HG02571 (cell line): ENCODE data around the gene ST6GALNAC3.
"Not testable (repeated sequence)": the region's sequence is repeated elsewhere in the genome, so short reads cannot be mapped to it uniquely, and the experiment has no call there.

ENCODE experiments used
- ATAC-seq: cut with Tn5 transposase; IDR thresholded peaks from one replicate; pipeline ENCODE4 v1.9.1; 2021; ENCODE audit warnings: mild to moderate bottlenecking, moderate library complexity; ENCODE audit not compliant: unreplicated experiment

The ST6GALNAC3 gene

DNA sequence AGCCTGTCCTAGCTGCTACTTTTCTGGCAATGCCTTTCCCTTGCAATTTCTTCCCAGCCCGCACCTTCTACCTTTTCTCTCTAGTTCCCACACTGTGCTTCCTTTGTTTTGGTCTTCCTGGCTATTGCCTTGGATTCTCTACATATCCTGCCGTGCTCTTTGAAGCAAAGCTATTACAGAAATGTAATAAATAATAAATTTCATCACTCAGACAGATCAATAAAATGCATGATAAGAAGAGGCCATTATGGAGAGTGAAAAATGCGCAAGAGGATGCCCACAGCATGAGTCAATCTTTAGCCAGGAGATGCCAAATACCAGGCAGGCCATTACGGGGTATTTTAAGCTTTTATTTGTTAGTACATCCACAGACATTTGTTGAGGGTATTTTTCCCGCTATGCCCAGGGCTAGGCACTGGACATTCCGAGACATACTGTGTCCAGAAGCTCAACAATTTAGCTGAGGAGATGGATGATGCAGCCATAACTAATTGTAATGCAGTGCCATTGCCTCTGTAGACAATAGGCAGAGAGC lies 163.6 kb downstream of the ST6GALNAC3 start:
- ATAC-seq = no peak

DNA sequence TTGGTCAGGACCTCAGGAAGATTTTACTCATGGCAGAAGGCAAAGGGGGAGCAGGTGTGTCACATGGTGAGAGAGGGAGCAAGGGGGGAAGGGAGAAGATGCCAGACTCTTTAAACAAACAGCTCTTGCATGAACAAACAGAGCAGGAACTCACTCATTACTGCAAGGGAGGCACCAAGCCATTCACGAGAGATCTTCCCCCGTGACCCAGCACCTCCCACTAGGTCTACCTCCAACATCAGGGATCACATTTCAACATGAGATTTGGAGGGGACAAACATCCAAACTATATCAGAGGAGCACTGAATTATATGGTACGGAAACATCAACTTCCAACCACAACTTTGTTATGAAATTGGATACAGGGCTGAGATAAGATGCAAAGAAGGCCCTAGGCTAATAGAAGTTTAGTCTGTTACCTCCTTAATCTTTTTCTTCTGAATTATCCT lies 164.9 kb downstream of the ST6GALNAC3 start:
- ATAC-seq = no peak

DNA sequence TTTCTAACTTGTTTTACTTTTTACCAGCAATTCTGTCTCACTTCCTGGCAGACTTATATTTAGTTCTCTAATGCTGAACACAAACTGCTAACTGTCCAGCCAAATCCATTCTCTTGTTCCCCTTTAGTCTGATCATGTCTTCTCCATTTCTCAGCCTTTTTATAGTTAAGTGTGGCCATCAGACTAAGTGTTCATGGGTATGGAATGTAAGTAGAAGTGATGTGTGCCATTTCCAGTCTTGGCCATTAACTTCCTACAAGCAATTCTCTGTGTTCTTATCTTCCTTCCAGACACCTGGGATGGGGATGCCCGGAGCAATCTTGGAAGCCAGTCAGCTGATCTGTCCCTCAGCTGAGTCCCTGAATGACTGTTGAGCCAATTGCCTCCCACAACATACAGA lies 165.8 kb downstream of the ST6GALNAC3 start:
- no peak for ATAC-seq

DNA sequence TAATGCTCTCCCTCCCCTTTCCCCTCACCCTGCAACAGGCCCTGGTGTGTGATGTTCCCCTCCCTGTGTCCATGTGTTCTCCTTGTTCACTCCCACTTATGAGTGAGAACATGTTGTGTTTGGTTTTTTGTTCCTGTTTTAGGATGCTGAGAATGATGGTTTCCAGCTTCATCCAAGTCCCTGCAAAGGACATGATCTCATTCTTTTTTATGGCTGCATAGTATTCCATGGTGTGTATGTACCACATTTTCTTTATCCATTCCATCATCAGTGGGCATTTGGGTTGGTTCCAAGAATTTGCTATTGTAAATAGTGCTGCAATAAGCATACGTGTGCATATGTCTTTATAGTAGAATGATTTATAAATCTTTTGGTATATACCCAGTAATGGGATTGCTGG lies 168.0 kb downstream of the ST6GALNAC3 start:
- ATAC-seq = not testable (repeated sequence)

DNA sequence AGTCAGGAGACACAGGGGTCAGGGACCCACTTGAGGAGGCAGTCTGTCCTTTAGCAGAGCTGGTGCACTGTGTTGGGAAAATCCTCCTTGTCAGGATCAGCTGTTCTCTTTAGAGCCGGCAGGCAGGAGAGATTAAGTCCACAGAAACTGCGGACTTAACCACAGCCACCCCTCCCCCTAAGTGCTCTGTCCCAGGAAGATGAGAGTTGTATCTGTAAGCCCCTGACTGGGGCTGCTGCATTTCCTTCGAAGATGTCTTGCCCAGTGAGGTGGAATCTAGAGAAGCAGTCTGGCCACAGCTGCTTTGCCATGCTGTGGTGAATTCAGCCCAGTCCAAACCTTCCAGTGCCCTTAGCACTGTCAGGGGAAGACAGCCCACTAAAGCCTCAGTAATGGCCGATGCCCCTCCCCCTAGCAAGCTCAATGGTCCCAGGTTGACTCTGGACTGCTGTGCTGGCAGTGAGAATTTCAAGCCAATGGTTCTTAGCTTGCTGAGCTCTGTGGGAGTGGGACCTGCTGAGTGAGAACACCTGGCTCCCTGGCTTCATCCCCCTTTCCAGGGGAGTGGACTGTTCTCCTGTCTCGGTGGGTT lies 172.8 kb downstream of the ST6GALNAC3 start:
- ATAC-seq = no peak

DNA sequence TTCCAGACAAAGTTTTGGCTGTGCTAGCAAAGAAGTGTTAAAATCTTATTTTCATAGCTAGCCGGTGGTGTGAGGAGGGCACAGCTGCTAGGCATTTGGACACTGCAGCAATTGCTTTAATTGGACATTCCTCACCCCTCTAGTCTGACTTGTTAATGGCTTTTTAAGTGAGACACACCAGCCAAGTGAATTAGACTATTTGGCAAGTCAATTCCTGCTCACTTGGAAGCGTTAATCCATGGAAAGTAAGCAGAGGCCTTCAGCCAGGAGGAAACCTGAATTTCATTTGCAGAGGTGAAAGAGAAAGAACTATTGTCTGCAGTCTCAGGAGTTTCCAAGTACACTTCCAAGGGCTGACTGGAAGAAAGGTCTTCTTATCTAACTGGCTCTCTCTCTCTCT lies 175.7 kb downstream of the ST6GALNAC3 start:
- no peak for ATAC-seq

DNA sequence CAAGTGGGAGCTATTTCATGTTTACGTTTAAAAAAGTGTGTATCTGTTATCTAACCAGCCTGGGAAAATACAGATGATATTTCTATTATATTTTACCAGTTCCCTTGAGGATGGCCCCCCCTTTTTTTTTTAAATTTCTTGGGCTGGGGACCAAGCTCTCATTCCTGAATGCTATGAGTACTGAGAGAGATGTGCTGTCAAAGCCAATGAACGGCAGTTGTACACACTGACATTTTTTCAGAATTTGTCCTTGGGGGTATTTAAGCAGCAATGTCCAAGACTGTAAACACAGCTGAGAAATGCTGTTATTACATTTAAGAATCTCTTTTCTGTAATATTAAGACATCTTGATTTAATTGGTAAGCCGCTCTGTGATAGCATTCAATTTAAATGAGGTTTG lies 177.9 kb downstream of the ST6GALNAC3 start:
- no peak for ATAC-seq

DNA sequence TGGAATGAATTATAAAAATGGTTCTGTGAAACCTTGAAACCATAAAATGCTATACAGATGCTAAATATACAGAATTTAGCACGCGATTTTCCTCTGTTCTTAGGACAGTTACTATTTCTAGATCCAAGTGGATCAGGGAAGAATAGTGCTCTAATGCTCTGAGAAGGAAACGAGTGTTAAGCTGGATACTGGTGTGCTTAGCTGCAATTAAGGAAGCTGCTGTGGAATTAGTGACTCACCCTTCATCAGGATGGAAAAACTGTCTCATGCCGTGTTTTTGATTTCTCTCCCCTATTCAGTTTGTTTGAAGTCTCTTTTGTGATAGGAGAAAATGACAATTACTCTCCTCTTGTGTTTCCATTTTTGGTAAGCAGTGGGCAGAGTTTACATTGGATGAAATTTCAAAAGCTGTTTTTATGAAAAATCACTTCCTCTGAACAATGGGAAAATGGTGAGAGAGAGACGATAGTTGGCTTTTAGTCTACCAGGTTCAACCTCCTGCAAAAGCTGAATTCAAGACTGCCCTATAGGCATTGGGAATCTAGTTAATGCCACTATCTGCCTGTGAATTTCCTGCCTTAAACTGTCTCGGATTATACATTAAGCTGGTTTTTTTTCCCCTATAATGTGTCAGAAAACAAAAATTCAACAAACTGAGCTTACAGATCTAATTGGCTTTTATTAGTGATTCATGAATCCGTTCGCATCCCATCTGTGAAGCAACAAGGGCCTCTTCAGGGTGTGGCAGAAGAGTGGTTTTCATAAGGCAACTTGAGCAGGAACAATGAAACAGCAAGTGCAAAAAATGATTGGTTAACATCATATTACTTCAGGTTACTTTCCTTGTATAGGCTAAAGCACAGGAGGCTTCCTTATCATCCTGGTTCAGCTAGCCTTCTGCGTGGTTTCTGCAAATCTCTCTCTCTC lies 179.8 kb downstream of the ST6GALNAC3 start:
- no peak for ATAC-seq

DNA sequence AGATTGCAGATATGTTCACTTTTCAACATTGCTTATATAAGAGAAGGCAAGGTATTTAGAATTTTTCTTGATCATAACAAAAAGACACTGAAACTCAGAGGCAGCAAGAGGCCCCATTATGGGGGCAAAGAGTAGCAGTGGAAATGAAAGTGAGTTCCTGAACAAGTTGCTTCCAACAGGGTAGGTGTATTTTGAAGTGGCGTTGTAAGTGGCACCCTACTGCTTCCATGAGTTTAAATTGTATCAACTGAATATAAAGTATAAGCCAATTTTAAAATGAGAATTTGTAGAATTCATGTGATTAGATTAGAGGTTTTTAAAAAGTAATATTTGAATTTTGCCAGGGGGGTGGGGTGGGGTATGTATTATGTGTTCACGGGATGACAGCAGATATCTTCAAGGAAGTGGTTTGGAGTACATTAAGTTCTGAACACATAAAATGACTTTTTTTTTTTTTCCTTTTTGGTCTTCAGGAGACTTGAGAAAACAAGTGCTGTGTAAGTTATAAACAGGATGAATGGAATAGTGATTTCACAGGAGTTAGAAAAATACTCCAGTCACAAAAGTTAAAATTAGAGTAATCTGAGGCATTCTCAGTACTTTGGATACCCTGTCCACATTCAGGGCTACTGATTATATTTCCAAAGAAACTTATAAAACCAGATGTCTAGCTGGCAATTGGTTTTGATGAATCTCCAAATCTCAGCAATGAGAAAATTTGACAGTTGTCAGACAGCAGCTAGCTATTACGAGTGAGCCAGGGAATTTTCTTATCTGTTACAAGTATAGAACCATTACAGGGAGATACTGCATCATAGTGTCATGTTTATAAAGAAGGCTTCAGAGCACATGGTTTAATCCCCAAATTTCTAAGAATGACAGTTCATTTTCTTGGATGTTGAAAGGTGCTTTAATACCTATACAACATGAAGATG lies 182.0 kb downstream of the ST6GALNAC3 start:
- ATAC-seq = no peak

DNA sequence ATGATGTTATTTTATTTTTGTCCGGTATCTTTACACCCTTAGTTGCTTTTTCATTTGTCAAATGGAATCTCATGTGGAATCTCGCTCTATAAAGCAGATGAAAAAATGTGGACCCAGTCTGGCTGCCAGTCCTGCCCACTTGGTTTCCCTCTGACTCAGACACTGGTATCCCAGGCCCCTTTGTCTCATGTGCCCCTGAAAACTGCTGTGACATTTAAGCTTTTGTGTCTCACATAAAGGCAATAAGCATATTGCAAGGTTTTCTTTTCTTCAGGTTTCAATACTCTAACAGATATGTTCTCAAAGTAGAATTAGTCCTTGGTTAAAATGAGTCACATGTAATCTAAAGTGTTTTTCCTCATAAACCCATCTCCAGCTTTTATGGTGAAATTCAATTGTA lies 183.3 kb downstream of the ST6GALNAC3 start:
- ATAC-seq = no peak

DNA sequence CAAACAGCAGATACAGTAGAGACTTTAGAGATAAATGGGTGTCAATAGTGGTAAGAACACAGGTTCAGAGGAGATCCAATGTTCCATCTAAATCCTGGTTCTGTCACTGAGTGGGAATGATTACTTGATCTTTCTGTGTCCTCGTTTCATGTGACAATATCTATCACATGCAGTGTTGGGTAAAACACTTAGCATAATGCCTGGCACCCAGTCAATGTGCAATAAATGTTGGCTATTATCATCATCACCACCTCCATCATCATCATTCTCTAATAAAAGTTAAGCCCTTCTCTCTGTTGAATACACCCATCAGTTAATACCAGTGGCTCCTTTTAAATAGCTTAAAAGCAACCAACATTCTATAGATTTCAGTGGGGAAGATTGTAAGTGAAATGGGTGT lies 184.7 kb downstream of the ST6GALNAC3 start:
- ATAC-seq = no peak

DNA sequence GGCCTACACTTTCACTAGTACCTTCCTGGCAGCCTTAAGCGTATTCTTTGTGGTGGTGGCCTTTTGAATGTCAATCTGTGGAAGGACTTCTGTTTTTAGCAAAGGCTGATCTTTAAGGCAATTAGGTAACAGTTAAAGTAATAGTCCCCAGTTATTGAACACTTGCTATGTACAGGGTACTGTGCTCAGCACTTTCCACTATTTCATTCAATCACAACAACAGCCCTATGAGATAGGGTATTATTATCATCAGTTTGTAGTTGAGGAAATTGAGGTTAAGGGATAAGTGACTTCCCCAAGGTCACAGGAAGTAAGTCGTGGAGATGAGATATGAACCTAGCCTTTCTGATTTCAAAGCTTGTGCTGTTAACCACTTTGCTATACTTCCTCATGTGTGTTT lies 185.7 kb downstream of the ST6GALNAC3 start:
- ATAC-seq = no peak

DNA sequence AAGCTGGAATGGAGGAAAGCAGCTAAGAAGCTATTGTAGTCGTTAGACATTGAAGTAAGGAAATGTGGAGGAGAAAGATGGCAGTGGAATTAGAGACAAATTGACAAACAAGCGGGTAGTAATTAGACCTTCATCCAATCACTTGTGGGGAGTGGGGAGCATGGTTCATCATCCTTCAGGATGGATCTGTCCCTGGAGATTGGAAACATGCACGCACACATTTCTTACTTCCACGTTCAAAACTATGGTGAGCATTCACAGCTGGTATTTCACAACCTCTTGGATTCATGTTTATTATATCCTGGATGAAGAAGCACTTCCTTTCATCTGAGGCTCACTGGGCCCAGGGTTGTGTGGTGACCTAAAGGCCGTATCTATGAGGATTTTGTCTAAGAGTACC lies 188.1 kb downstream of the ST6GALNAC3 start:
- no peak for ATAC-seq

DNA sequence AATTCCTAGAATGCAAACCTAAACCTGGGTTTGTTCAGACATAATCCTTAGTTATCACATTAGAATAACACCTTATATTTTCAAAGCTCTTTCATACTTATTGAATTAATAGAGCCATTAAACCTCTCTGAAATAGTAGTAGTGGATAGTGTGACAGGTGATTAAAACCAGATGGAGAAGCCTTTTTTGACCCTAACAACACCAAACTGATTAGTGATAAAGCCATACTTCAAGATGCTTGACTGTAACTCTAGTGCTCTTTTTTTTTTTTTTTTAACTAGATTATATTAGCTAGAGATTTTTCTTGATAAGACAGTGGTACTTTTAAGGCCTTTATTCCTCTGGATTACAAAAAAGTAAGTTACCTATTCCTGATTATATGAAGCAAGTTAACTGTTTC lies 190.1 kb downstream of the ST6GALNAC3 start:
- ATAC-seq = no peak

DNA sequence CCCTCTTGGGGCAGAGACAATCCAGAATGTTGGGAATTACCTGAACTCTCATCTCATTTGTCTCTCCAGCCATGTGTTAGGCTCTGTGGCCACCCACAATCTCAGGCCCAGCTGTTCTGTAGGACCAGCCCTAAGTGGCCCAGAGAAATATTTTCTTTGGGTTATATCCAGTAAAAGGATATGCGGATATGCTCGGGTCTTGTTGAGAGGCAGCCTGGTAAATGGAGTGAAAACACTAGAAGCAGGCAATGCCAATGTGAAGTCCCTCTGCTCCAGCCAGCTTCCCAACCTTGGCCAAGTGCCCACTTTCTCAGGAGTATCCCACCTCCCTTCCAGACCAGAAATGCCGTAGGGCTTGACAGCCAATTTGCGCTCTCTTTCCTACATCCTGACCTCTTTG lies 192.2 kb downstream of the ST6GALNAC3 start:
- ATAC-seq = no peak

DNA sequence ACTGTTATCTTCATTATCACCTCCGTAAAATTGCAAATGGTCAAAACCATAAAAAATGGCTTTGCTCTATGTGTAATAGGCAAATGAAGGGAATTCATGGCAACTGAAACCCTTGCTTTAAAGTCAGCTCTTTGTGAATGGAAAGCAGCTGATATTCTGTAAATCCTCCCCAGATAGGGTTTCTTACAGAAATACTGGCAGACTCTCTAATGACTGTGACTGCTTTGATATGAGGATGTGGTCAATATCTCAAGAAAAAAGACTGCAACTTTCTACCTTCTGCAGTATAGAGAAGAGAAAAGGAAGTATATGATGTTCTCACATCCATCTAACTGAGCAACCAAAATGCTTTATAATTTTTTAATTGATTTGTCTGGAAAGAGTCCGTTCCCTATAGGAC lies 193.1 kb downstream of the ST6GALNAC3 start:
- no peak for ATAC-seq

DNA sequence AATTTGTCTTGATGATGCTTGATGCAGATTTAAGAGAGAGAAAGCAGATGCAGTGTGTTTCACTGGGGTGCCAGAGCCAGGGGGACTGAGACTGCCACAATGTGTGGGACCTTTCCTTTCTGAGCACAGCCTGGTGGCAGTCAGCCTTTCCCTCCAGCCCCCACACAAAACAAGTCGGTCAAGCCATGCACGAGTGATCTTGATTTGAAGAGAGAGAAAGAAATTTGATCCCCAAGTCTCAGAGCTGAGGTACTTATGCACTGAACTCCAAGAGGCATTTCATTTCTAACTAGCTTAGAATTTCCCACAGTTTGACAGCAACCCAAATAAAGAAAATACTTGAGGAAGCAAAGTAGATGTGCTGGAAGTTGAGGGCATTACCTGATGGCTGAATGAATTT lies 193.8 kb downstream of the ST6GALNAC3 start:
- no peak for ATAC-seq

DNA sequence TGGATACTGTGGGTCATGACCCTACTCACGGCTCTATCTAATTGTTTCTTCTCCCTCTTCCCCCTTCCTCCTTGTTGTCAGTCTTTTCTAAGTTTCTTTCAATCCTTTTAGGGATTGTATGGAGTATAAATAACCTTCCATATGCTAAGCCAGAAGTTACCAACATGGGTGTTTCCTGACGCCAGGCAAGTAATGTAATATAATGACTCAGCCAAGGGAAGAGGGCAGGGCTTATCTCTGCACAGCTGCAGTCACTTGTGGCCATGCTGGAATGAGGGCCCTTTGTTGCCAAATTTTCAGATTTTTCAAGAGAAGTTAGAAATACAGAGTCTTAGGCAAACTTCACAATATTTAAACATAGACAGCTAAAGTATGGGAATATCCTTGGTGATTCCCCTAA lies 194.6 kb downstream of the ST6GALNAC3 start:
- no peak for ATAC-seq

DNA sequence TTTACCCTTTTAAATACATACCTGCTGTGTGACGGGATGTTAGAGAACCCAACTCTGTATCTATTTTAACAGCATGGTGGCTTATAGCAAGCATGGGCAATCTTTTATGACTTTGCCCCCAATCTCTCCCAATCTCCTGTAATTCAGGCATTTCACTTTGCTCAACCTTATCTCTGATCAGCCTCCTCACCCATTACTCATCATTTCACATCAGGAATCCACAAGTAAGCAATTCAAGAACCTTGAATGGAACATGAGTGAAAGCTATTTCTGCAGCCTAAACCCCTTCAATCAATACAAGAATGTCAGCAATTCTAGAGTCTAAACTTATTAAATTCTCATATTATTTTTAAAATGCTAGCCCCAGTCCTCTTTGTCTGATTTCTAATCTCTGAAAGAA lies 199.8 kb downstream of the ST6GALNAC3 start:
- ATAC-seq = no peak

DNA sequence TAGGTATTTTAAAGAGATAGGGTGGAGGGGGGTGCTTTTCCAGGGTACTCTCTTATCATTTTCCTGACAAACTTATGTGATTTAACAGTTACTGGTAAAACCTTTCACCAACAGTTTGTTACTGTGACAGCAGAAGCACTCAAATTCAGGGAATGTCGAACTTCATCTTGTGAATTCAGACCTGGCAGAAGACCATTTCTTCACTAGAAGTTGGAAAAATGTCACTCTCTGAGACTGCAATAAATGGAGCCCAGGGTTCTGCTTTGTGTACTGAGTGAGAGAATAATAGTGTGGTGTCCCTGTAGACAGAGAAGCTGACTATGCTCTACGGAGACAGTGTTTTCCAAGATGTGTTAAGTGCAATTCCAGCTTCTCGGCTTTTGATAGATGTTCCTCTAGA lies 200.2 kb downstream of the ST6GALNAC3 start:
- no peak for ATAC-seq

DNA sequence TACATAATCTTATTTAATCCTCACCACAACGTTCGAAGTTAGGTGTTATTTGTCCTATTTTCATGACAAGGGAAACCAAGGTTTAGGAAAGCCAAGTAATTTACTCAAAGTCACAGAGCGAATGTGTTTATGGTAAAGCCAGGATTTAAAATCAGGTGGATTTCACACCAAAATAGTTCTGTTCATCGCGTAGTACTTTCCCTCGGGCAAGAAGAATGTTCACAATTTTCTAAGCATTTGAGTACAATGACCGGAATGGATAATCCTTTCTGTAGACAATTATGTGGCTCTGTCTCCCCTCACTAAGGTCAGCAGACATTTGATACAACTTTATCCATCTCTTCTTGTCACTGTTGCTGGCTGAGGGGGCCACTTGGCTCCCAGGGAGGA lies 204.2 kb downstream of the ST6GALNAC3 start:
- ATAC-seq = no peak
